OCI-M2 (cell line): Measurements from ENCODE around the gene ASCL2.
"Not testable (repeated sequence)": the region's sequence is repeated elsewhere in the genome, so short reads cannot be mapped to it uniquely, and the experiment has no call there.

Experiments used
- DNase-seq: peaks from one replicate; lab custom pipeline; 2025; ENCODE audit not compliant: unreplicated experiment; lab: John Stamatoyannopoulos, UW

The ASCL2 gene

GRCh38 chr11:2298795-2299761, 28.7 kb upstream of the ASCL2 start:
- no peak for DNase-seq

DNA sequence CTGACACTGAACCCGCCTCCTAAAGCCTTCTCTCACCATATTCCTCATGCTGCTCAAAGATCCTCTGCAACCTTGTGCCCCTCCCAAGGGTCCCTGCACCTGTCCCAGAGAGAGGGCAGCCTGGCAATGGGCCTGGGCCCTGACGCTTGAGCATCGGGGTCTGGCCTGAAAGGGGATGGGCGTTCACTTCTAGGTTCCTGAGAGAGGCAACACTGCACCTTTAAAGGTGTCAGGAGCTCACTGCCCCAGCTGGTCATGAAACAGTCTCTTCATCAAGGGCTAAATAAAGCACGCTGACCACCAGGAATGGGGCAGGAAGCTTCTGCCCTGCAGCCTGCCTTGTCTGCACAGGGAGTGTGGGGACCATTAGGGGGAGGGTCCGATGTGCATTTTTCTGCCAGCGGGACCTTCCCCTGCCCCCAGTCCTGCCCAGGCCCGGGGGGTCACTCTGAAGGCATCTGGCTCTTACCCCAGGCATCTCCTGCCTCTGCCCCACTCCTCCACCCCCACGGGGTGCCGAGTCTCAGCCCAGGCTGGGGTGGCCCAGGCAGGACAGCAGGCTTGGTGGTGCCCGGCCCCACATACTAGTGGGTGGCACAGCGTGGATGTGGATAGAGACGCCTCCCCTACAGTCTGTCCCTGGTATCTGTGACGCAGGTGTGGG, 27.9 kb upstream of the ASCL2 start:
- DNase-seq = no peak

DNA sequence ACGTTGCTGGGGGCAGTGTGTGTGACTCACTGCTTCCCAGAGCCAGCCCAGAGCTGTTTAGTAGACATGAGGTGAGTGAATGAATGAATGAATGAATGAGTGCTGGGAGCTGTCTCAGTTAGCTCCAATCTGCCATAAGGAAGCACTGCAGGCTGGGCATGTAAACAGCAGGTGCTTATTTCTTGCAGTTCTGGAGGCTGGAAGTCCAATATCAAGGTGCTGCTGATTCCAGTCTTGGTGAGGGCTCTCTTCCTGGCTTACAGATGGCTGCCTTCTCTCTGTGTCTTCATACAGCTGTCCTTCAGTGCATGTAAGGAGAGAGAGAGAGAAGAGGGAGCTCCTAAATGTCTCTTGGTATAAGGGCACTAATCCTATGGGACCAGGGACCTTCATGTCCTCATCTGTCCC, 27.2 kb upstream of the ASCL2 start:
- no peak for DNase-seq

DNA sequence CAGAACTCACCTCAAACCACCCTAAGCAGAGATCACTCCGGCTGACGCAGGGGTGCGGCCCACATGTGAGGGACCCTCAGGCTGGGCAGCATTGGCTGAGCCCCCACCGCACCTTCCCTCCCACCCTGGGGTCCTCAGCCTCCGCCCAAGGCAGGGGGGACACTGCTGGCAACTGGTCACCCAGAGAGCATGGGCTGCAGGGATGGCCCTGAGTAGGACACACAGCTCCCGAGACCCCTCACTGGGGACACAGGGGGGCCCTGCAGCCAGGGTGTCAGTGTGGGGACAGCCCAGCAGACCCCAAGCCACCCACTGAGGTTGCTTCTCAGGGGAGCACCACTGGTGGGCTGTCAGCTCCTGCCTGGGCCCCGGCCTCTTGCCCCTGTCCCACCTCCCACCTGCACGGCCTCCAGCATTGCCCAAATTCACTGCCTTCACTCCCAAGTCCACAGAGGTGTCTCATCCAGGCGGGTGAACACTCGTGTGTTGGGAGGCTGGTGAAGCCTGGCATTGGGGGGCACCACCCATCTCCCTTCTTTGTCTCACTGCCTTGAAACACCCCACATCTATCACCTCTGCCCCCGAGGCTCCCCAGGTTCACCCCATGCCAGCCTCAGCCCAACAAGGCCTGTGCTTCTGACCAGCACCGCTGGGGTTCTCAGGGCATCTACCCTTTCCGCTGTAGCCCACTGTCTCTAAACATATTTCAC, 26.7 kb upstream of the ASCL2 start:
- DNase-seq = no peak

DNA sequence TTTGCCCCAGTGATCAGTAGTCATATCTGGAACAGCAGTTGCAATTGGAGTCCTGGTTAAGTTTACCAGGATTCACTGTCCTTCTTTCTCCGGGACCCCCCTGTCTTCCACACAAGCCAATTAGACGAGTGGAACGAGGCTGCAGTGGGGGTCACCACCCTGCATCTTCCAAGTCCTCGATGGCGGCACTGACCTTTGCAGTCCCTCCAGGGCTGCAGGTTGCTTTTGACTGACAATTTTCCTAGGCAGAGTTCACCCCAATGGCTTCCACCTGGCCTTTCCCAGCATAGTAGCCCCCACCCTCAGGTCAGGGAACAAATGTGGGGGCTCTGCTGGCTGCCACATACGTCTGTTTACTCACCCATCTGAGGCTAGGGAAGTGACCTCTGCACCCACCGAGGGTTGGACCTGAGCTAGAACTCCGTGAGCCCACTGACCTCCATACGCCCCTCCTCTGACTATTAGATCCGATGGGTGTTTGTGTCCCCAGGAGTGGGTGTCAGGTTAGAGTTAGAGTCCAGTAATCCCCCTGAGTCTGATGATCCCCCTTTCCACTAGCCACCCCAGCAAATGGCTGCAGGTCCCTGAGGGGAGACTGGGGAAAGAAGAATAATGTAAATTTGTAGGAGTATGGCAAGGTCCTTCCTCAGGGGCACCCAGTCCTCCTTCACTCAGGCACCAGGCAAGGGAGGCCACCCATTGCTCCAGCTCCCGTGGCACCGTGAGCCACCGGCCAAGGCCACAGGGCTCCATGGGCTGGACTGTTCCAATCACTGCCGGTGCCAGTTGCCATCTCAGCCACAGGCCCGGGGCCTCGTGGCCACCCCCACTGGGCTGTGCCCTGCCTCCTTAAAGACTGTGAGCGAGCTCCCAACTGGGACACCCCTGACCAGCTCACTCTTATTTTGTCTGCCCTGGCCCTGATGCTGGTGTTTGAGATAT, 25.9 kb upstream of the ASCL2 start:
- DNase-seq = no peak

GRCh38 chr11:2294926-2295290, 24.5 kb upstream of the ASCL2 start:
- no peak for DNase-seq

DNA sequence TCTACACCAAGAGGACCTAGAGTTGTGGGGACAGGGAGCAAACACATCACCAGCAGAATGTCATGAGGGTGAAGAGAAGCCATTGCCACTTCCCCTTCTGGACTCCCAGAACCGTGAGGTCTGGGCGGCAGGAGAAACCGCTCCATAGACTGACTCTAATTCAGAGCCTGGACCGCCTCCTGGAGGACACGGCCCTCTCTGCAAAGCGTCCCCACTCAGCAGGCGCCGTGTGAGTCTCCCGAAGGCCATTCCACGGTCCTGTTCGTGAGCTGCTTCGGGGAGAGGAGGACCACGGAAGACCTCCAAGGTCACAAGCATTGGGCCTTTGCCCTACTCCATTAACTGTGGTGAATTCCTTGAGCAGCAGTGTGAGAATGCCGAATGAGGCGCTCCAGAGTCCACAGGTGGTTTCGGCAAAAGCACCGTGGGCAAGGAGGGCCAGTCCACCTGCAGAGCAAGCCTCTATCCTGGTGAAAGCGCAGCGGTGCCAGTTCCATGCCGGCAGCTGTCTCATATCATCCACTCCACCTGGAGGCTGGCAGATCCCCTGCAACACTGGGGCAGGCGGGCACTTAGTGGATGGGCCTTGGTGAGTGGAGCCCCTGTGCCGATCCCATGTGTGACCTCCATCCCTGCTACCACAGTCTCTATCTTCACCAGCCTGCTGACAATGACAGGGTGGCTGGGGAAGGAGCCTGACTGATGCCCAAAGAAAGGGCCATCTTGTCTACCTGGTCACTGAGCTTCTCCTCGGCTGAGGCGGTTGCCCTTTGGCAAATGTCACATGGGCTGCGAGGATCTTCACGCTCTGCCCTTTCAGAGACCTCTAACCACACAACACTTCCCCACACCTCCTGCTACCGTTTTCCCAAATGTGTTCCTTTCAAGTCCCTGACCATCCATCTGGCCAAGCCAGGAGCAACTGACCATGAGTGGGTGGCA, 23.9 kb upstream of the ASCL2 start:
- DNase-seq = no peak

- no peak for DNase-seq
Observed at GRCh38 chr11:2293531-2293971, 23.2 kb upstream of the ASCL2 start.

DNA sequence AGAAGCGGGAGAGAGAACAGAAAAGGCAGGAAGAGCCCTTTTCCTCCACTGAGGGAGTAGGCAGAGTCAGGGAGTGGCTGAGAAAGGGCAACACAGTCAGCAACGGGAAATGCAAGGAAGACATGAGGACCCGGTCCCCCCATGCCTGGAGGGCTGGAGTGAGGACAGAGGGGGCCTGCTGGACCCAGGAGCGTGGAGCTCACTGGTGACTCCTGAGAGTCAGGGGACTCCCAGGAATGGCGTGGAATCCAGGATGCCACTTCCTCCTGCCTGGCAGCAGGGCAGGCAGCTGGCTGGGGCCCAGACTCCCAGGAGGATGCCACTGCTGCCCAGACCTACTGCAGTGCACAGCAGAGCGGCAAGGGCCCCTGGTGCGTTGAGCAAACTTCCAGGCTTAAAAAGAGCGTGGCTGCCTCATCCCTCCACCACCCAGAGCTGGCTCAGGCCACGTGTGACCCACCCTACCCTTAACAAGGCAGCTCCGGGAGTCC, 20.0 kb upstream of the ASCL2 start:
- no peak for DNase-seq

GRCh38 chr11:2289859-2290258, 19.5 kb upstream of the ASCL2 start:
- no peak for DNase-seq

DNA sequence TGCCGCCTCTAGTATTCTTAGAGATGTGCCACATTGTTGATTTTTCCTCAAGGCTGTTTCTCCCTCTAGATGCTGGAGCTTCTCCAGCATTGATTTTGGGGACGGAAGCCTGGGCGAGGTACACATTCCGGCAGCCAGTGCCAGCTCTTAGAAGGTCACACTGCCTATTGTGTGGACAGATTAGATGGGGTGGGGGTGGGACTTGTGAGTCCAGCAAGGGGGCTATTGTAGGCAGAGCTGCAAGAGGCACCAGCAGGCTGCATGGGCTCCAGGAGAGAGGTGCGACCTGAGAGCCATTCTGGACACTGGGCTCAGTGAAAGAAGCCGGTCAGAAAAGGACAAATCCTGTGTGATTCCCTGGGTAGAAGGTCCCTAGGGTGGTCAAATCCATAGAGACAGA, 19.0 kb upstream of the ASCL2 start:
- DNase-seq = no peak

GRCh38 chr11:2287091-2287490, 16.7 kb upstream of the ASCL2 start:
- DNase-seq = no peak

DNA sequence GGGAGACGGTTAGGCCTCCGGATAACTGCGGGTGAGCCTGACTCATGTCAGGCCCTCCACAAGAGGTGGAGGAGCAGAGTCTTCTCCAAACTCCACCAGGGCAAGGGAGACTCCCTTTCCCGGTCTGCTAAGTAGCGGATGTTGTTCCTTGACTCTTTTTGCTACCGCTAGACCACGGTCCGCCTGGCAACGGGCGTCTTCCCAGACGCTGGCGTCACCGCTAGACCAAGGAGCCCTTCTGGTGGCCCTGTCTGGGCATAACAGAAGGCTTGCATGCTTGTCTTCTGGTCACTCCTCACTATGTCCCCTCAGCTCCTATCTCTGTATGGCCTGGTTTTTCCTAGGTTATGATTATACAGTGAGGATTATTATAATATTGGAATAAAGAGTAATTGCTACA, 16.0 kb upstream of the ASCL2 start:
- not testable (repeated sequence) for DNase-seq

- DNase-seq = no peak
Observed at GRCh38 chr11:2280208-2280607, 9.8 kb upstream of the ASCL2 start.

- DNase-seq = no peak
Observed at GRCh38 chr11:2277933-2278523, 7.6 kb upstream of the ASCL2 start.

DNA sequence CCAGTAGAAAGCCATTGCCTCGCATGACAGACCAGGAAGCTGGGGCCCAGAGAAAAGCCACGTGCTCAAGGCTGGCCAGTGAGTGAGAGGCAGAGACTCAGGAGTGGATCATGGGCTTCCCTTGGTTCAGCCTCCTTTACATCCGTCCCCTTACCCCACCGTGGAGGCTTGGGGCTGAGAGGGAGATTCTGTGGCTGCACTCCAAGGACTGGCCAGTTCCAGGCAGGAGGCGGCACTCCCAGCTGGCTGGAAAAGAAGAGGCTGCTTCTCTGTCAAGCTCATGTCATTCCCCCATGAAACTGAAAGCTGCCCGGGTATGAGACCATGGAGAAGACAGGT, 6.6 kb upstream of the ASCL2 start:
- DNase-seq = no peak

- DNase-seq = no peak
Observed at GRCh38 chr11:2276280-2277007, 6.1 kb upstream of the ASCL2 start.
